NOMO-1 treated with dmso at 0.1 percent for 144 hours (cell line): ENCODE measurements around the gene DAPK1.

ENCODE experiments used
- DNase-seq: peaks from one replicate; lab custom pipeline; 2025; ENCODE audit not compliant: unreplicated experiment; lab: John Stamatoyannopoulos, UW

The DAPK1 gene

DNA sequence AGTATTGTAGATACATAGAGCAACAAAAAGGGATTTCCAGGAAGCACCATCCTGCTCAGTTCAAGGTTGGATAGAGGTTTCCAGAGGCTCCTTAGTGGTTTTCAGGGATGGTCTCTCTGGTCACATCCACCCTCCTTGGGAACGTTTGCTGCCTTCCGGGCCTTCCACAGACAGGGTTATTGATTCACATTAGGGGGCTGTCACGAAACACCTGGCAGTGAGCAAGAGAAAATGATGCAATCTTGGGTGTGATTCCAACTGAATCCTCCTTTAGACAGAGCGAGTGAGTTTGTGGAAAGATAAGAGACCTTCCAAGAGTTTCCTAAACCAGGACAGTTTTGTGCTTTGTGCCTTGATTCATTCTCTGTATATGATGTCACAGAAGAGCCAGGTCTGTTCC is 184.4 kb downstream of the DAPK1 start:
- no peak for DNase-seq

DNA sequence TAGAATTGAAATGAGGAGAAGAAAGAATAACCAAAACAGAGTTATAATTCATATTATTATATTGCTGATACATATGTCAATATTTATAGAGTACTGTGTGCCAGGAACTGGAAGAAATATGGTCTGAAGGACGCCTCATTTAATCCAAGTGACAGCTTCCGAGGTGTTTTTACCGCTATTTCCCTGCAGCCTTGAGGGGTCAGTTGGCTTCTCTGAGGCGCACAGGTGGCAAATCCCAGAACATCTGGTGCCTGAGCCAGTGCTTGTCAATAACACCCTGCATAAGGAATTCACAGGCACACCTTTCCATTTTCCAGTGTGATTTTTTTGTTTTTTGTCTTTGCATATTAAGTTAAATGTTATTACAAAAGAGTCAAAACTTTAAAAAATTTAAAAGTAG is 185.0 kb downstream of the DAPK1 start:
- no peak for DNase-seq

DNA sequence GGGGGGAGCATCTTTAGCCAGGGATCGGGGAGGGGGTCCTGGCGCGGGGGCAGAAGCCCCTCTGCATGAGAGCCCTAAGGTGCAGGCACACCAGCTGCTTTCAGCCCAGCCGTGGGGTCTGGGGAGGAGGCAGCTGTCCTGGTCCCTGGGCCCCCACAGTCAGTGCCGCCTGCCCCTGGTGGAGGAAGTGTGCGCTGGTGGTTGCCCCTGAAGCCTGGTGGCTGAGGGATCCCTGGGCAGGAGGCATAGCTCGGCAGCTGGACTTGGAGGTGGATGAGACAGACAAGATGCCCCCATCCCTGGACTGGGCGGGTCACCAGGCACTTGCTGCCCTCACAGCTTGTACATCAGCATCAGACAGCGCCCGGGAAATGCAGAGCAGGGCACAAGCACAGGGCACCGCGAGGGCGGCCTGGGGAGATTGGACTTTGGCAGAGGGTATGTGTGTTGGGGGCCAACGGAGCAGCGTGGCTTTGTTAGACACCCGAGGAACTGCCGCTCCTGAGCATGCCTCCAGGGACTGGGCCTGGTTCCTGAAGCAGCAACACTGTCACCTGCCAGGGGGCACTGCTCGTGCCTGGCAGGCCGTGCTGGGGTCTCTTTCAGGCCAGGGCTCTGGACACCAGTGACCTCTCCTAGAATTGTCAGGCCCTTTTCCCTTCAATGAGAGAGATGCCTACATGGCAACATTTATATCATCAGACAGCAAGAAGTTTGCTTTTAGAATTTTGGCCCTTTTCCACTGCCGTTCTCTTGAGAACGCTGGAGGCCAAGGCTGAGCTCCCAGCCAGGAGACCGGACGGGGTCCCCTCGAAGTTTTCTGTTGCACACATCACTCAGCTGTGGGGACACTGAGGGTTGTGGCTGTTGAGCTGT is 186.3 kb downstream of the DAPK1 start:
- DNase-seq, result no peak

DNA sequence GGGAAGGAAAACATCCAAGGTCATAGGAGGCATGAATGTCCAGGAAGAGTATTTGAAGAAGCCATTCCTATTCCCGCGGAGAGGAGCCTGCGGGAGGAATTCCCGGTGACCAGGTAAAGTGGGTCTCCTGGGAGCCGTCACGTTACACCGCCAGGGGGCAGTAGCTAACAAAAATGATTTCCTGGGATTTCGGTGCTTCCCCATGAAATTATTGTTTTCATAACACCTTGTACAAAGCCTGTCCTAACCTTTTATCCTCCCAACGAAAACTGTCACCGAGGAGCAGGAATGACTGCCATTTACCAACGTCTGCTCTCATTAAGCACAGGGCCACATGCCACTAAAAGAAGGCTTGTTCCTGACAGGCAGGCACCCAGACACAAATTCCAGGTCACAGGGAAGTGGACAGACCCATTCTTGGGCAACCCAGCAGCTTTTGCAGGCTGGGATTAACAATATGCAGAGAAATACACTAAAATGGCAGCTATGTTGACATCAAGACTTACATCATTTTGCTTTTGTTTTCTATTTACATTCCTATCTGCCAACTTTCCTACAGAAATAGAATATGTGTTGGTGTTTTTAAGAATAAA is 187.1 kb downstream of the DAPK1 start:
- DNase-seq, result no peak

DNA sequence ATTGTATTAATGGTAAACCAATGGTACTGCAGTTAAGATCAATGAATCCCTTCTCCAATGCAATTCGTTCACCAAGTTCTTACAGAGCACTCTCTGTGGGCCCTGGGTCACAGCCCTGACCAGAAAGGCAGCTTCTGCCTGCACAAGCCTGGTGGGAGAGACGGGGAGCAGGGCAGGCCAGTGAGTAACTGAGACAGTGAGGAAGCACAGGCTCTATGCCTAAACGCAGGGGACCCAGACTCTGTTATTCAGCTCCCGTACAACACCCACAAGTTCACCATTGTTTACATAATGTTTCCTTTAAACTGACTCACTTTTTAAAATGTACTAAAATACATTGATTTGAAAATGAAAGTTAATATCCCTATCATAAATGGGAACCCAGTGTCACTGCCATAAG is 187.8 kb downstream of the DAPK1 start:
- DNase-seq, result no peak

DNA sequence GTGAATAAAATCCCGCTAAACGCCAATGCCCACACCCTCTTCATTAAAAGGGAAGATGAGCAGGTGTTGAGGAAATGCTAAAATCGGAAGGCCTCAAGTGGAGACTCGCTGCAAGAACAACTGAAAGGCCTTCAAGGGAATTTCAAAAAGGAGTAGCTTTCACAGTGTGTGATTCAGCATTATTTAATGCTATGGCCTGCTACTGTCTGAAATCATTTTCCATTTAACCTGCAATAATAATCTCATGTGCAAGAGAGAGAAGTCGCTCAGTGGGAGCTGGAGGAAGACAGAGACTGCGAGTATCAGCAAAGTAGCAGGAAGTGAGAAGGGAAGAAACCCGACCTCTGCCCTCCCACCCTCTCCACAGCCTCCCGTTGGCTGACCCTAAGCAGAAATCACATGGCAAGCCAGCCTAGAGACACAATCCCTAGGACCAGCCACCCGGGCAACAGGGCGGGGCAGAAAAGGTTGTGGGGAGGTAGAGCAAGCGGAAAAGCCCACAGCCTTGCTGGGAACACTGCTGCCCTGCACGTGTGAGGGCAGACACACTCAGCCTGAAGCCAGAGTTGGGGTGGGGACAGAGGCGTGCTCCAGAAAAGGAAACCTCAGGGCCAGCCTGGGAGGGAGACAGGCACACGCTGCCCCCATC is 188.3 kb downstream of the DAPK1 start:
- no peak for DNase-seq

DNA sequence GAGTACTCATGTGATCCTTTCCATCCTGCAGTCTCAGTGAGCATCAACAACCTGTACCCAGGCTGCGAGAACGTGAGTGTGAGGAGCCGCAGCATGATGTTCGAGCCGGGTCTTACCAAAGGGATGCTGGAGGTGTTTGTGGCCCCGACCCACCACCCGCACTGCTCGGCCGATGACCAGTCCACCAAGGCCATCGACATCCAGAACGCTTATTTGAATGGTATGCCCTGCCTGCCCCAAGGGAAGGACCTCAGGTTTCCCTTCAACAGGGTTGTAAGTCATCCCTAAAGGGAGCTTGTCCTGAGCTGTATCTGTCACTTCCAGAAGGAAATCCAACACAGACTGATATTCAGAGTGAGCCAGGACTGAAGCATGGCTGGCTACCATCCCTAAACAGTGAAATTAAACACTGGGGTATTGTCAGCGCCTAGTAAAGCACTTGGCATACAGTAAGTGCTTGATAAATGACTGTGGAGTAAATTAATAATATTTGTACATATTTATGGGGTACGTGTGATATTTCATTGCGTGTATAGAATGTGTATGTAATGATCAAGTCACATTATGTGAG is 188.9 kb downstream of the DAPK1 start:
- DNase-seq, result no peak

DNA sequence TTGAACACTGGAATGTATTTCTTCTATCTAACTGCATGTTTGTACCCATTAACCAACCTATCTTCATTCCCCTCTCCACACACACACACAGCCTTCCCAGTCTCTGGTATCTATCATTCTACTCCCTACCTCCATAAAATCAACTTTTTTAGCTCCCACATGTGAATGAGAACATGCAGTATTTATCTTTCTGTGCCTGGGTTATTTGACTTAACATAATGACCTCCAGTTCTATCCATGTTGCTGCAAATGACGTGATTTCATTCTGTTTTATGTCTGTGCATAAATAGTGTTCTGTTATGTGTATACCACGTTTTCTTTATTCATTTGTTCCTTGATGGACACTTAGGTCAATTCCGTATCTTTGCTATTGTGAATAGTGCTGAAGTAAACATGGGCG is 189.5 kb downstream of the DAPK1 start:
- no peak for DNase-seq

DNA sequence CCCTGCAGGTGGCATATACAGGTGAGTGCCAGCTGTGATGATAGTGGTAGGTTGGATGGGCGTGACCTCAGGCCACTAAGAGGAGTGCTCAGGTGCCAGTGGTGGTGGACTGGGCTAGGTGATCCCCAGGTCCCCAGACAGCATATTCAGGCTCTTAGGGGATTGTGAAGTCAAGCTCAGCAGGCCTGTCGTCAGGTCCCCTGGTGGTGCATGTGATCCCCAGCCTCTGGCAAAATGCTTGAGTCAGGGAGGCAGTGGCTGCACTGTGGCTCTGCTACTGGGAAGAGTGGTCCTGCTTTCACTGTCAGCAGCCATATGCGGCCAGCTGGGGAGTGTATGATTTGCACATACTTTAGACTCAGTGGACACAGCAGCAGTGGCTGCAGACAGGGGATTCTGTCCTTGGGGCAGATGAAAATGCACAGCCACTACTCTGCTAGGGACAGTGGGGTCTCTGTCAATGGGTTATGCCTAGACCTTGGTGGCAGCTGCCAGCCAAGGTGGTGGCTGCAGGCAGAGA is 196.6 kb downstream of the DAPK1 start:
- no peak for DNase-seq

DNA sequence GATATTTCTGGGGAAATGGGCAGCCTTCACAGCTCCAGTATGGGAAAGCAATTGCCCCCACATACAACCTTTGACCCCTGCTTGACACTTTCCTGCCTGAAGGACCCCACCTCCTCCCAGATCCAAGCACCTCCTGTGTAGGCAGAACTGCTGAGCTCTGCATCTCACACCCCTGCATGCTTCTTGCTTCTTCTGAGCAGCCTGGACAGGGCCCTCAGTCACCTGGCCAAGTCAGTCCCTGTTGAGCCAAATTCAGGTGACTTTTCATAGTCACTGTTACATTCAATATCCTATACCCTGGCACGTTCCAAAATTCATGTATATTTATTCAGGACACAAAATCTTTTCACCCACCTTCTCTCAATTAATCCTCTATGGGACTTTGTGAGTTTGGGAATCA is 197.9 kb downstream of the DAPK1 start:
- DNase-seq, result no peak

DNA sequence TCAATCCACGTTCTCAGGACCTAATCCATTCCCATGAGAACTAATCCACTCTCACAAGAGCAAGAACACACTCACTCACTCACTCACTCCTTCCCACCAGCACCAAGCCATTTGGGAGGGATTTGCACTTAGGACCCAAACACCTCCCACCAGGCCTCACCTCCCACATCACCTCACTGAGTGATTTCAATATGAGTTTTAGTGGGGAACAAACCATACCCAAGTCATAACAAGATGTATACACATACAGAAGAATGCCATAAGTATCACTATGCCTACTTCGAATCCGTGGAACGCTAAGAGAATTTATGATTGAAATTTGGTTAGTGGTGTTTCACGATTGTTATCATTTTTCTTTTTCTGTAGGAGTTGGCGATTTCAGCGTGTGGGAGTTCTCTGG is 199.0 kb downstream of the DAPK1 start:
- DNase-seq, result no peak

DNA sequence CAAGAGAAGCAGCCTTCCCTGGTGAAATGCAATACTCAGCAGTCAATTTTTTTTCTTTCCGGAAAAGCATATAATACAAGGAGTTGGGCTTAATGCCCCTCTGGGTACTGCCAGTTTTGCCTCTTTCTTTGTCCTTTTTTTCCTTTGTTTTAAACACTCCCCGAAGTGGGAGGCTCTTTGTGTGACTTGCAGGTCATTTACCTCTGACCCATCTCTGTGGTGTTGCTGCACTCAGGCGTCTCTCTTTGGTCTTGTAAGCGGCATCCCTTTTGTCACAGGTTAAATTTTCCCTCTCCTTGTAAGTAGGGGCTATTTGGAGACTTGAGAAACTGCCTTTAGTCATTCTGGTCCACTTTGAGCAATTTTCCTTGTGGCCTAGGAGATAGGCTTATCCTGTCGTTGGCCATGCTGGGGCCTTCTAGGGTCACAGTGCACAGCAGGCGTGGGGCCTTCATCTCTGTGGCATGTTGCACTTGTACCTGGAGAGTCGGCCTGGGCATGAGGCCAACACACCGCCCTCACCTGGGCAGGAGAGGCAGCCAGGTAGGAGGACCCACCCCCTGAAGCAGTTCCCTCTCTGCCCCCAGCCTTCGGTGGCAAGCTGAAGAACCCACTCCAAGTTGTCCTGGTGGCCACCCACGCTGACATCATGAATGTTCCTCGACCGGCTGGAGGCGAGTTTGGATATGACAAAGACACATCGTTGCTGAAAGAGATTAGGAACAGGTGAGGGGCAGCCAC is 200.6 kb downstream of the DAPK1 start:
- no peak for DNase-seq

DNA sequence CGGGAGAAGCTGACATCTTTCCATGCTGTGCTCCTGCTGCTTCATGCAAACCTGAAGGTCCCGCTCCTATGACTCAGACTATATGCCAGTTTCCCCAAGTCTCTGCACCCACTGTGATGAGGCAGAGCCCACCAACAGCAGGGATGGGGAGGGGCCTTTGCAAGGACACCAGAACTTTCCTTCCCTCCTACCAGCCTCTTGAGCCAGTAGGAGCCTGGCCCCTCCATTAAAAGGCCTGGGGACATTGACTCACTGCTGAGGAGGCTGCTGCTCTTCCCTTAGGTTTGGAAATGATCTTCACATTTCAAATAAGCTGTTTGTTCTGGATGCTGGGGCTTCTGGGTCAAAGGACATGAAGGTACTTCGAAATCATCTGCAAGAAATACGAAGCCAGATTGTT is 202.2 kb downstream of the DAPK1 start:
- no peak for DNase-seq

DNA sequence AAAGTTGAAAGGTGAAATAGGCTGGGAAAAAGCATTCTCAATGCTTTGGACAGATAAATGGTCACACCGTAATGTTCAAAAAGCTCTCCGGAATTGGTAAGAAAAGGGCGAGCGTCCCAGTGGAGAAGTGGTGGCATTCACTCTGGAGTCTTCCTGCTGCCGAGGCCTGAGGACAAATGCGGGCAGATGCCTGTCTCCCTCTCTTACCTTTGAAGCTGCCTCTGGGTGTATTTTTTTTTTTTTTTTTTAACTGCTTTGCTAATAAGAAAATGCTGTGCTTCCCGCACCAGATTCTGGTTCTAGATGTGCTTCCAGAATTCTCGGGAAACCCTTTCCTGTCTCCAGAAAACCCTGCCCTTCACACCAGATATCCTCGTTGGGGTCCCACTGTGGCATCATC is 203.8 kb downstream of the DAPK1 start:
- no peak for DNase-seq

DNA sequence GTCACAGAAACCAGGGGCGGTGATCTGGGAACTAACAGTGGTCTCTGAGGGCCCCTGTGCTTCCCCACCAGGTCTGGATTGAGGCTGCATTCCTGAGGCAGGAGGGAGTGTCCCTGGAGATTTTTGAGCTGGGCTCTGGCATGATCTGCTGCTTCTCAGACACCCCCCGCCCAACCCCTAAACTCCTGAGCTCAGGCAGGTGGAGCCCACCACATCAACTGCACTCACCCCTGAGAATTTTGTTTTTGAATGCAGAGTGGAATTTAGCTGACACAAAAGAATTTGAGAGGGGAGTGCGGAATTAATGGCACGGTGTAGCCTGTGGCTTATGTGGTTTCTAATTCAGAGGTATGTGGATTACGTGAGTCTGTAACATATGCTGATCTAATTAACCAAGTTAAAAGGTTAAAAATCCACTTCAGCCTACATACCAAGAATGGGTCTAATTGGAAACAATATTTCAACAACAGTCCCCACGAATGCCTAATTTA is 204.3 kb downstream of the DAPK1 start:
- DNase-seq, result no peak

DNA sequence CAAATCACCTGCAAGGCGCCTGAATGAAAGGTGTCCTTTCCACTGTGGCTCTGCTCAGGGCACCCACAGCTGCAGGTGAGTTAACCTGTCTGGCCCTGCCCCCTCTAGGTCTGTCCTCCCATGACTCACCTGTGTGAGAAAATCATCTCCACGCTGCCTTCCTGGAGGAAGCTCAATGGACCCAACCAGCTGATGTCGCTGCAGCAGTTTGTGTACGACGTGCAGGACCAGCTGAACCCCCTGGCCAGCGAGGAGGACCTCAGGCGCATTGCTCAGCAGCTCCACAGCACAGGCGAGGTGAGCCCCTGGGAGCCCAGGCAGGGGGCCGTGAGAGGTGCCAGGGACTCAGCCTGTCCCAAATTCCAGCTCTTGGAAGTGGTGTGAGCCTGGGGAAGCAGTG is 205.3 kb downstream of the DAPK1 start:
- no peak for DNase-seq

DNA sequence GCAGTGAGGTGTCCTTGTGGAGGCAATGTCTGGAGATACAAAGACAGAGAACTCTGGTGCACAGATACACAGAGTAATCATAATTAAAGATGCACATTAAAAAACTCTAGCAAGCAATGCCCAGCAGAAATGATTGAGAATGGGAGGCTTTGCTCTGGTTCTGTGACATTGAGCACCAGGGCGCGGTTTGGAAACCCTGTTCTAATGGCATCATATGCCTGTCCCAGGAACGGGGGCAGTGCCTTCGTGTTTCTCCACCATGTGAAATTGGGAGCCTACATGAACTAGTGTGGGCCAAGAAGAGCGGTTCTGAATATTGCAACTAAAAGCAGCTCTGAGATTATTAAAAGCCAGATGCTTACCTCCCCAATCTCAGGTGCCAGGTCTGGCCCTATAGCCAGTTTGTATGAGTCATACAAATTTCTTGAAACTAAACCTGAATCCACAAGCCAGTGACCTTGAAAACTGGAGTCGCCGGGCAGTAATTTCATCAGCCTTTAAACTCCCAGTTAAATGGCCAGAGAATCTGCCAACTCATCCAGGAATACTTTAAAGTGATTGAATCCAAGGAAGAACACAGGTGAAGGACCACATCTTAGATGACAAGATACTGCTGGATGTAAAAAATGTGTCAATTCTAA is 206.1 kb downstream of the DAPK1 start:
- no peak for DNase-seq

DNA sequence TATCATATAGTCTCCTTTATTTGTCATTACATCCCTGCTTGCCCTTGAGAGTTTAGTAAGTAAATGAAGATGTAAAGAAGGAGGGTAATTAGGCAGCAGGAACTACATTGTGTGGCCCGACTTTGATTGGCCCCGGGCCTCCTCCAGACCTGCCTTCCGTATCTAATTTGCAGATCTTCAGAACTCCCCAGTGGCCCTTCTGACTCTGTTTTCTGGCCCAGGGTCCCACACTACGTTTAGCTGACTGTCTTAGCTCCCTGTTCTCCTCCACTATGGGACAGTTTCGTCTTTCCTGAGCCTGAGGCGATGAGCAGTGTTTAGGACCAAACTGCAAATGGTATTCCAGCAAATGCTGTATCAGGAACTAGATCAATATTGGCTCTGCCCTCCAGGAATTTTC is 206.7 kb downstream of the DAPK1 start:
- no peak for DNase-seq

DNA sequence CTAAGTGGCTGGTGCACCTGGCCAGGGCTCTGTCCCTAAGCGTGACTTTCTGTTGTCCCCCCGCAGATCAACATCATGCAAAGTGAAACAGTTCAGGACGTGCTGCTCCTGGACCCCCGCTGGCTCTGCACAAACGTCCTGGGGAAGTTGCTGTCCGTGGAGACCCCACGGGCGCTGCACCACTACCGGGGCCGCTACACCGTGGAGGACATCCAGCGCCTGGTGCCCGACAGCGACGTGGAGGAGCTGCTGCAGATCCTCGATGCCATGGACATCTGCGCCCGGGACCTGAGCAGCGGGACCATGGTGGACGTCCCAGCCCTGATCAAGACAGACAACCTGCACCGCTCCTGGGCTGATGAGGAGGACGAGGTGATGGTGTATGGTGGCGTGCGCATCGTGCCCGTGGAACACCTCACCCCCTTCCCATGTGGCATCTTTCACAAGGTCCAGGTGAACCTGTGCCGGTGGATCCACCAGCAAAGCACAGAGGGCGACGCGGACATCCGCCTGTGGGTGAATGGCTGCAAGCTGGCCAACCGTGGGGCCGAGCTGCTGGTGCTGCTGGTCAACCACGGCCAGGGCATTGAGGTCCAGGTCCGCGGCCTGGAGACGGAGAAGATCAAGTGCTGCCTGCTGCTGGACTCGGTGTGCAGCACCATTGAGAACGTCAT is 208.5 kb downstream of the DAPK1 start:
- DNase-seq, result no peak
